ENCODE results near the gene AKR1C8.

DNA sequence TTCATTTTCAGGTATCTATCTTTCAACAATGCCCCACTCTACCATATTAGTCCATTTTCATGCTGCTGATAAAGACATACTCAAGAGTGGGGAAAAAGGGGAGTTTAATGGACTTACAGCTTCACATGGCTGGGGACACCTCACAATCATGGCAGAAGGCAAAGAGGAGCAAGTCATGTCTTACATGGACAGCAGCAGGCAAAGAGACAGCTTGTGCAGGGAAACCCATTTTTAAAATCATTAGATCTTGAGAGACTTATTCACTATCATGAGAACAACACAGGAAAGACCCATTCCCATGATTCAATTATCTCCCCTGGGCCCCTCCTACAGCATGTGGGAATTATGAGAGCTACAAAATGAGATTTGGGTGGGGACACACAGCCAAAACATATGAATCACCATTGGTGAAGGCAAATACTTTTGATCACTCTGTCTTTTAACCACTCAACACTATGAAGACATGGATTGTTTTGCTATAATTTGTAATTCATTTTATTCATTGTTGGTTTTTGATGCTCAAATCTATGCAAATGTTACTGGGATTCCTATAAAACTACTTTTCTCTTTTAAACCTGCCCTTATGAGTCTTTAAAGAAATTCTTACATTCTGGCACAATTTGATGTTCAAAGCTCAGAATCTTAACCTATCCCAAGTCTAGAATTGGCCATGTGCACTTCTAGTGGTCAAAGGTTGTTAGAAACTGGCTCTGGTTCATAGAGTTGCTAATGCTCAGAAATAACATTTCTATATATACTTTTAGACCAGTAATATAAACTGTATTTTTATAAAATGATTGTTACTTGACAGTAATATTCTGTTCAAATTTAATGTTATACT, 27.0 kb upstream of the AKR1C8 start:
- TF ChIP-seq POLR2A (IDR thresholded peaks at IDR 0.05) = no peak
- TF ChIP-seq, protein P1, sequence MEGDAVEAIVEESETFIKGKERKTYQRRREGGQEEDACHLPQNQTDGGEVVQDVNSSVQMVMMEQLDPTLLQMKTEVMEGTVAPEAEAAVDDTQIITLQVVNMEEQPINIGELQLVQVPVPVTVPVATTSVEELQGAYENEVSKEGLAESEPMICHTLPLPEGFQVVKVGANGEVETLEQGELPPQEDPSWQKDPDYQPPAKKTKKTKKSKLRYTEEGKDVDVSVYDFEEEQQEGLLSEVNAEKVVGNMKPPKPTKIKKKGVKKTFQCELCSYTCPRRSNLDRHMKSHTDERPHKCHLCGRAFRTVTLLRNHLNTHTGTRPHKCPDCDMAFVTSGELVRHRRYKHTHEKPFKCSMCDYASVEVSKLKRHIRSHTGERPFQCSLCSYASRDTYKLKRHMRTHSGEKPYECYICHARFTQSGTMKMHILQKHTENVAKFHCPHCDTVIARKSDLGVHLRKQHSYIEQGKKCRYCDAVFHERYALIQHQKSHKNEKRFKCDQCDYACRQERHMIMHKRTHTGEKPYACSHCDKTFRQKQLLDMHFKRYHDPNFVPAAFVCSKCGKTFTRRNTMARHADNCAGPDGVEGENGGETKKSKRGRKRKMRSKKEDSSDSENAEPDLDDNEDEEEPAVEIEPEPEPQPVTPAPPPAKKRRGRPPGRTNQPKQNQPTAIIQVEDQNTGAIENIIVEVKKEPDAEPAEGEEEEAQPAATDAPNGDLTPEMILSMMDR (IDR thresholded peaks at IDR 0.05) = no peak

All from tibial nerve (tissue), 3 donors.